D341Med (cell line): ENCODE results near the gene AGAP1.

ENCODE experiments used
- DNase-seq: peaks from one replicate; pipeline ENCODE4 v3.0.0; 2012; ENCODE audit warnings: low spot score

Gene AGAP1

DNA sequence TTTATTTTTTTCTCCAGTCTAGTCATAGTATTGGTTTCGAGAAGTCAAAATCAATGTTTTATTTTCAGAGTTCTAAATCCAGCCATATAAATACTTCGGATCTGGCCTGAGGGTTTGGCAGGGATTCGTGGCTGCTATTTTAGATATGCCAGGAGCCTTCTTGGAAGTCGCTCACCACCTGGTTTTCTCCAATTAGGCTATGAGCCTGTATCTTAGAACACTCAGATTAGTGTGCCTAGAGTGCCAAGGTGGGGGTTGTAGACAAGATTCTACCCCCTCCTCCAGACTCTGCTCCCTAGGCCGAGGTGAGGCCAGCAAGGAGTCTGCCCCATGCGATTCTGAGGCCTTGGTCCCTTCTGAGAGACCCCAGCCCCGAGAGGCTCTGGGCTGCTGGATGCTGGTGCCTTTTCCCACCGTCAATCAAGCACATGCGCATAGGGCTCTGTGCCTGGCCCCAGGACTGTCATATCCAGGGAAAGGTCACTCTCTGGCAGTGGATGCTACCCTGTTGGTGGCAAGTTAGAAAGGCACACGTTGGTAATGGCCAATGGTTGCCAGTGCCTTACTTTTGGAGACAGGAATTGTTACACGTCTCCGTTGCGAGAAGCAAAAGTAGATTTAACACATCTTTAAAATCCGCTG, 197.1 kb downstream of the AGAP1 start:
- no peak for DNase-seq

DNA sequence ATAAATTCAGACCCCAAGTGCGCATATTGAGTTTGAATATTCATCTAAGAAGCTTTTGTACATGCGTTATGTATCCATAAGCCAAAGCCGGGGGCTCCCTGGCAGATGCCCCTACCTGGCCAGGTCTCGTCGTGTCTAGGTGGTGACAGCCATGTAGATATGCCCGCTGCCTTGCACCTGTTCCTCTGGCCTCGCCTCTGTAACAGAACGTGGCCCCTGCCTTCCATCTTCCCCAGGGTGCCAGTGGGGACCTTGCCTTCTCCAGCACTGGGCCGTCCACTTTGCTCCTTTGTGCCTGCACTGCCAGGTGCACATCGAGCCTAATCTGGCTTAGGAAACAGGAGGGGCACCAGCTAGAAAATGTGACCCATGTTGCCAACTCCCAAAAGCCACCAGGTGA, 198.2 kb downstream of the AGAP1 start:
- DNase-seq = no peak

DNA sequence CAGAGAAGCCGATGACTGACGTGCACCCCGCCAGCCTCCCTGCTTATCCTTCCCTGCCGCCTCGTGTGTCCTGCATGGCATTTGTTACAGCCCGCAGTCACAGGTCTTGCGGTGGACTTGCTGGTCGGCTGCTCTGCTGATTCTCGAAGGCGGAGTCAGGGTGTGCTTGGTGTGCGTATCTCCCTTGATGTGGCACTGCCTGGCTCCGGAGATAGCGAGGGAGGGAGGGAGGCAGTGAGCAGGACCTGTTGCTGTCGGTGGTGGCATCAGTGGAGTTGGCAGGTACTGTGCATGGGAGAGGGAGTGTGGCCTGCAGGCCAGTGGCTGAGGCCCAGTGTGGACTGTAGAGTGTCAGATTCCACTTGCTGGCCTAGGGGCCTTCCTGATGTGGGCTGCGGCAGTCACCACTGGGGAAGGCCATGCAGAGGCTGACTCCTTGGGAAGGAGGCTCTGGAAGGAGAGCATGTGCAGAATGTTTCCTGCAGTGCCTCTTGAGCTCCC, 198.9 kb downstream of the AGAP1 start:
- no peak for DNase-seq

- no peak for DNase-seq
These were observed 199.4 kb downstream of the AGAP1 start for GRCh38 chr2:235693279-235693678.

- DNase-seq = no peak
These were observed 201.1 kb downstream of the AGAP1 start for GRCh38 chr2:235694721-235695601.

GRCh38 chr2:235695602-235695895, 201.7 kb downstream of the AGAP1 start:
- DNase-seq = no peak

DNA sequence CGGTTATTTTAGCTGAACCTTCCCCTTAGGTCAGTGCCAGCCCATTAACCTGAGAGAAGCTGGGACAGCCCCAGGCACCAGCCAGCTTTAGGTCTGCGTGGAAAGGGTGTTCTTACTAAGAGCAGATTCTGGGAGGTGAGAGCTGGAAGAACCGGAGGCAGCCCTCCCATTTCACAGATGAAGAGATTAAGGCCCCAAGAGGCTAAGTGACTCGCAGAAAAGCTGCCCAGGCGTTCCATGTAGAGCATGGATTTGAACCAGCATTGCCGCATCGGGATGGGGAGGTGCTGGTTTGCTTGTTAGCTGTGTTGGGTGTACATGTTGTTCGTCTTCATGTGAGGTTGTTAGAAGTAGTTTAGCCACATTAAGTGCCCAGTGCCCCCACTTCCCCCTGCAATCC, 203.2 kb downstream of the AGAP1 start:
- DNase-seq = no peak

GRCh38 chr2:235698028-235698427, 204.2 kb downstream of the AGAP1 start:
- no peak for DNase-seq

- DNase-seq = no peak
These were observed 204.6 kb downstream of the AGAP1 start for GRCh38 chr2:235698491-235698890.

DNA sequence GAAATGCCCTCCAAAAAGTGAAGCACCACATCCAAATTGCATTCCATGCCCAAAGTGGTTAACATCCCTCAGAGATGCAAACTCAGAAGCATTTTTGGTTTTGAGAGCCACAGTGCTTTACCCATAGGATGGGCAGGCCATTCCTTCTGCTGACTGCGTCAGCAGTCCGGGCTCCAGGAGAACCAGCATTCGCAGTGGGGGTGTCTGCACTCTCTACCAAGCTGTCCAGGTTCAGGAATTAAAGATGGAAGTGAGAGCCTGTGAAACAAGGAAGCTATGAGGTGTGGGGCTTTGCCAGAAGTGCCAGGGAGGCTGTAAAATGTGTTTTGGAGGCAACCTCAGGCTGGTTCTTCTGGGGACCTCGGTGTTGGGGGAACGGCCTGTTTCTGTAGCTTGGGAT, 205.7 kb downstream of the AGAP1 start:
- DNase-seq = no peak

DNA sequence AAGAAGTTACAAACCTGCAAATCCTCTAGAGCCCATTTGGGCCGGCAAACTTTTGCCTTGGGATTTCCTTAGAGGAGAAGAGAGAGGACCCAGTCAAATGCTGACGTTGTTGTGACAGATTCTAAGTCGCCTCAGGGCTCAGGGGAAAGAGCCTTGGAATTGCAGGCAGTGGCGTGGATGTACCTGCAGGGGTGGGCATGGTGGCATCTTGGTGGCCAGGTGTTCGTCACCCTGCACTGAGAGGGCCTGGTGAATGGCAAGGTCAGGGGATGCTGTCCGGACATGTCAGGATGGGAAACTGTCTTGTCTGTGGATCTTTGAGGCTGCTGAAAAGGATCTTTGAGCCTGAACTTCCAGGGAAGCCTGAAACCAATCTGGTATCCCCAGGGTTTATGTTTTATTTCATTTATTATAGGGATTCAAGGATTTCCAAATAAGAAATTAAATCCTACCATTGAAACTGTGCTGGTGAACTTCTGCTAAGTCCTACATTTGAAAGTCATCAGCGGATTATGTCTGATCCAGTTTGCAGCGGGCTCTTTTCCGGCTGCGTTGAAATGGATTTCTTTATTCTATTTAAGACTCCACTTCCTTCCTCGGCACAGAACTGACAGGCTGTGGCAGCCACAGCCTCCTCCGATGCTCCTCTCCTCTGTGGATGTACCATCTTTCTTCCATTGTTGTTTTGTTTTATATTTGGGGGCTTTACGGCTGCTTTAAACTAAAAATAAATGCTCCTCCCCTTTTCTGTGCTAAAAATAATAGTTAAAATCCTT, 207.6 kb downstream of the AGAP1 start:
- no peak for DNase-seq

DNA sequence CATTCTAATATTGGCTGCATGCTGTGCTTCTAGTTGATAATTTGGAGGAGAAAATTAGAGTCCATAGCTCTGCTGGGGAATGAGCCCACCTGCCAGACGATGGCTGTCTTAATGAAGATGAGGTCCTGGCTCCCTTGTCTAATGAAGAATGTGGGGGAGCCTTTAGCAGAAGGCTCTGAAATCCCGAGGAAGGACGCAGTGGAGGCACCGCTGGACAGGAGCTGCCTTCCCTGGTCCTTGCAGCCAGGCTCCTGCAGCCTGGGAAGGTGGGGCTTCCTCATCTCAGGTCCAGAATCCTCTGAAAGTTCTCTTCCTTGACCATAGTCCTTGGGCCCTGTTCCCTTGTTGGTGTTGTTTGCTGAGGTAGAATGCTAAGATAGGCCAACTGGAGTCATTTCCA, 208.3 kb downstream of the AGAP1 start:
- DNase-seq = no peak

GRCh38 chr2:235703711-235704295, 210.0 kb downstream of the AGAP1 start:
- DNase-seq = no peak

DNA sequence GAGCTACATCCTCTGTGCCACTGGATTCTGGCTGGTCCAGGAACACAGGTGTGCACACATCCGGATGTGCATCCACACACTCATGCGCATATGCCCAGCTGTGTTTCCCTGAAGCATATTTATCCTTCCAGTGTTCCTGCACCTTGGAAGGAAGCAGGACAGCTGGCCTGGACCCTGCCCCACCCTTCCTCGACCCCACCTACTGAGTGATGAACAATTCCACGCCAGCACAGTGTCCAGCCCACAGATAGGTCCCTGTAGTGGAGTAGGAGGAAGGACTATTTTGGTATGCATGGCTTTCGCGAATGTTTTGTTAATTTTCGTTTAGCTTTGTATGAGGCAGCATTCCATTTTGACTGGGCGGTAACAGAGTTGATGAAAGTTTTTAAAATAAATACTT, 211.5 kb downstream of the AGAP1 start:
- DNase-seq = no peak

DNA sequence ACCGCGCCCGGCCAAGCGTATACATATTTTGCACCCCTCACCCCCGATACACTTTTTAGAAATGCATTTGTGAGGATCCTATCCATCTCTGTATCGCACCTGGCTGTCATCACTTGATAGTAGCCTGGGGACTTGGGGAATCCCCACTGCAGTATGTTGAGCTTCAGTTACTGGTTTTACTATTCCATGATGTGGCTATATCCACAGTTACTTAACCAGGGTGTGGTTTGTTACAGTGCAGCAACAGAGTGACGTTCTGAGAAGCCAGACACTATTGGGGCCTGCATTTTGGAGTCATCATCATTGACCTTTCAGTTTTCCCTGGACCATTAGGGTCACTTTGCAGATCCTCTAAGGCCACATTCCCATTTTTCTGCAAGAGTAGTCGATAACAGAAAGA, 212.7 kb downstream of the AGAP1 start:
- no peak for DNase-seq

- no peak for DNase-seq
These were observed 213.7 kb downstream of the AGAP1 start for GRCh38 chr2:235707411-235708096.

- DNase-seq = no peak
These were observed 215.4 kb downstream of the AGAP1 start for GRCh38 chr2:235709124-235709813.

DNA sequence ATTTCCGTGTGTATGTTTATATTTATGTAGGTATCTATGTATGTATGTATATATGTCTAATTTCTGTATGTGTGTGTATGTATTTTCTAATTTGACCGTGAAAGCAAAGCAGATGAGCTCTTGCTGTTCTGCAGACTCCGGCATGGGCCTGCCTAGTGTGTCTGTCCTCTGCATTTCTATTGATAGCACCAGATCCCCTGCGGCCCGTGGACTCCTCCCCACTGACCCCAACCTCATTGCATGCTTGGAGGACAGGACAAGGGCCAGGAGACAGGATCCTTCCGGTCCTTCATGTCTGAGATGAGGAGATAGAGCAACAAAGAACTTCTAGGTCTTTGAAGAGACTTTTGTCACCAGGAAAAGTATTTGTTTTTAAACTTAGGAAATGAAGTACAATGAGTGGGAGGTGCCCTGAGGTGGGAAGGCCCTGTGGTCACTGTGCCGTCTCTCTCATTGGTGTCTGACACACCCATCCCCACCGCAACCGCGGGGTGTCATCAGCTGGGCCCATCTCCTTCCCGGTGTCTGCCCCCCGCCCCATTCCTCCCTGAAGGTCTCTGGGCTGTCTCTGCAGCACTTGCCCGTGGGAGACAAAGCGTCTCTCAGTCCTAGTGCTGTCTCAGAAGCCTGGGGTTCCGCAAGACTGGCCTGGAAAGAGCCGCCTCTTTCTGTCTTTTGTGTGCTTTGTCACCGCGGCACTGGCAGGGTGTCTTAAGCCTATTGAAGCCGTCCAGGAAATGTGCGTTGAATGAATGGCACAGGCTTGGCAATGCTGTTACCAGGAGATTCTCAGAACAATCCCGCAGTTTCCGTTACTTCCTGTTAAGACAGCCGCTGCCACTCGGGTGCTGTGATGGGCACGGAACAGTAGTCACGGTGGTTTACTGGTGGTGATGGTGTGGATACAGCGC, 216.4 kb downstream of the AGAP1 start:
- no peak for DNase-seq

GRCh38 chr2:235710933-235711332, 217.1 kb downstream of the AGAP1 start:
- DNase-seq = no peak

DNA sequence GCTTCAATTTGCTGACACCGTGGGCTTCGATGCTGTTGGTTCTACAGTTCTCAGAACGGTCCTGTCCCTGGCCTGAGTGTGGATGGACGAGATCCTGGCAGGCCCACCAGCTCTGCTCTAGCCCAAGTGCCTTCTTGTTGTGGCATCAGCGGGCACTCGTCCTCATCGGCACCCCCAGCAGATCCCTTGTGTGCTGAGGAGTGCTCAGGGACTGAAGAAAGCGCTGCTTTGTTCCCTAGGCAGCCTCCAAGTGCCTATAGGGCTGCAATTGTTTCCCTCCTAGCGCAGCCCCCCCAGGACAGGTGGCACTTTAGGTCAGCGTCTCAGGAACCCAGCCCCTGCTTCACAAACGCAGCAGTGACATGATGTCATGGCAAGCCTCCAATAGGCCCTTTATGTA, 217.7 kb downstream of the AGAP1 start:
- no peak for DNase-seq
